SU-DHL-6 (cell line): ENCODE data around the gene TRIM59.
A peak's percentile ranks its signal among the peaks of the same experiment; 100 is the strongest.

ENCODE experiments used
- H2AFZ ChIP-seq: fragments of 200-600 bp; sonication (generic); 2 replicates; pipeline ENCODE4 v1.6.1; 2014; ENCODE audit warnings: low read depth, mild to moderate bottlenecking, moderate library complexity, mixed read lengths, antibody characterized with exemption, low read length; ENCODE audit not compliant: severe bottlenecking
- H3F3A ChIP-seq: fragments of 200-600 bp; shearing (Covaris generic); 2 replicates; pipeline ENCODE4 v1.6.0; 2016; ENCODE audit warnings: antibody characterized with exemption, mild to moderate bottlenecking; ENCODE audit not compliant: insufficient read depth
- H3K27ac ChIP-seq: fragments of 200-600 bp; sonication (generic); 2 replicates; pipeline ENCODE4 v1.5.1; 2016; ENCODE audit warnings: low read depth, mild to moderate bottlenecking, low read length, moderate library complexity, mixed read lengths
- H3K27me3 ChIP-seq: fragments of 200-600 bp; sonication (generic), shearing (Covaris generic); 2 replicates; pipeline ENCODE4 v1.6.0; 2014; ENCODE audit warnings: mild to moderate bottlenecking, low read length
- H3K36me3 ChIP-seq: fragments of 200-600 bp; sonication (generic); 2 replicates; pipeline ENCODE4 v1.6.1; 2014; ENCODE audit warnings: mild to moderate bottlenecking, low read length, mixed read lengths
- H3K4me2 ChIP-seq: fragments of 300-600, 200-600 bp; shearing (Covaris generic), sonication (generic); 2 replicates; pipeline ENCODE4 v1.6.0; 2014; ENCODE audit warnings: low read length, low read depth, mild to moderate bottlenecking; ENCODE audit not compliant: poor library complexity, severe bottlenecking
- H3K4me3 ChIP-seq: fragments of 200-600 bp; sonication (generic); 2 replicates; pipeline ENCODE4 v1.5.1; 2014; ENCODE audit warnings: antibody characterized with exemption, low read length, mild to moderate bottlenecking, mixed read lengths; ENCODE audit not compliant: insufficient read depth, poor library complexity, severe bottlenecking
- H3K79me2 ChIP-seq: fragments of 200-600 bp; sonication (generic); 2 replicates; pipeline ENCODE4 v1.6.1; 2014; ENCODE audit warnings: mild to moderate bottlenecking, low read length, moderate library complexity; ENCODE audit not compliant: insufficient read depth
- H3K9ac ChIP-seq: fragments of 200-600 bp; sonication (generic); 2 replicates; pipeline ENCODE4 v1.7.0; 2014; ENCODE audit warnings: mild to moderate bottlenecking, low read length
- H3K9me2 ChIP-seq: fragments of 200-600 bp; sonication (generic); replicated peaks from 2 replicates; pipeline ENCODE4 v1.6.1; 2014; ENCODE audit warnings: low read length; ENCODE audit not compliant: insufficient read depth
- H3K9me3 ChIP-seq: fragments of 200-600 bp; sonication (generic); 2 replicates; pipeline ENCODE4 v1.6.1; 2014; ENCODE audit warnings: low read length, mixed read lengths; ENCODE audit not compliant: insufficient read depth
- H4K20me1 ChIP-seq: fragments of 200-600 bp; sonication (generic); 2 replicates; pipeline ENCODE4 v1.6.1; 2014; ENCODE audit warnings: low read depth, mild to moderate bottlenecking, antibody characterized with exemption, low read length, moderate library complexity, mixed read lengths
- EZH2phosphoT487 ChIP-seq: fragments of 200-600 bp; sonication (generic), shearing (Covaris generic); conservative IDR thresholded peaks from 2 replicates; pipeline ENCODE4 v1.6.1; 2018; ENCODE audit warnings: mild to moderate bottlenecking, antibody characterized with exemption, low read length, moderate library complexity, mixed read lengths
- TF ChIP-seq, protein P1 (sequence below): fragments of 200-600 bp; sonication (generic); IDR thresholded peaks from one replicate; pipeline ENCODE4 v1.5.1; 2017; ENCODE audit warnings: antibody characterized with exemption, mild to moderate bottlenecking, low read length, moderate library complexity; ENCODE audit not compliant: insufficient read depth, poor library complexity, severe bottlenecking

The TRIM59 gene

DNA sequence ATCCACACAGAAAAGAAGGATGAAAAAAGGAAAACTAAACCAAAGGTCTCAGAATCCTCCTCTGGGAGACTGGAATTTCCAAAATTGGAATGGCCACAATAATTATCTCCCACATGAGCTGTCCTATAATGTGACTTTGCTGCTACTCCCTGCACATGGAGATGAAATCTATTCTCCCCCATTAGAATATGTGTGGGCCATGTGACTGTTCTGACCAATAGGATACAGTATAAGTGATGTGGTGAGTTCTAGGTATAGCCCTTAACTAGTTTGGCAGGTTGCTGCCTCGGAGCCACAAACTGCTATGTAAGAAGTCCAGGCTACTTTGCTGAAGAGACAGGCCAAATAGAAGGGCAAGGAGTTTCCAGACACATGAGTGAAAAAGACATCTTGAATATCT lies 5.2 kb downstream of the TRIM59 start:
- Histone ChIP-seq H4K20me1 (peaks cover 3% of the 10 kb centered on the region; the same call in 1 of the 2 replicates), H3K79me2 (peaks cover 100% of the 10 kb centered on the region), H3K9me2 (no peaks in the 10 kb centered on the region), H3K9me3 (no peaks in the 10 kb centered on the region), H3K27ac (0 out of 2 replicates have a peak overlapping the region, but pooled peaks have one; percentile 11), H2AFZ (no peak overlapping the region), H3K4me2 (peak overlapping the region; percentile 7), H3K27me3 (no peaks in the 10 kb centered on the region), H3K9ac (no peak overlapping the region), H3F3A (peaks cover 35% of the 10 kb centered on the region), H3K4me3 (no peak overlapping the region), H3K36me3 (peaks cover 45% of the 10 kb centered on the region)
- TF ChIP-seq, protein P1, sequence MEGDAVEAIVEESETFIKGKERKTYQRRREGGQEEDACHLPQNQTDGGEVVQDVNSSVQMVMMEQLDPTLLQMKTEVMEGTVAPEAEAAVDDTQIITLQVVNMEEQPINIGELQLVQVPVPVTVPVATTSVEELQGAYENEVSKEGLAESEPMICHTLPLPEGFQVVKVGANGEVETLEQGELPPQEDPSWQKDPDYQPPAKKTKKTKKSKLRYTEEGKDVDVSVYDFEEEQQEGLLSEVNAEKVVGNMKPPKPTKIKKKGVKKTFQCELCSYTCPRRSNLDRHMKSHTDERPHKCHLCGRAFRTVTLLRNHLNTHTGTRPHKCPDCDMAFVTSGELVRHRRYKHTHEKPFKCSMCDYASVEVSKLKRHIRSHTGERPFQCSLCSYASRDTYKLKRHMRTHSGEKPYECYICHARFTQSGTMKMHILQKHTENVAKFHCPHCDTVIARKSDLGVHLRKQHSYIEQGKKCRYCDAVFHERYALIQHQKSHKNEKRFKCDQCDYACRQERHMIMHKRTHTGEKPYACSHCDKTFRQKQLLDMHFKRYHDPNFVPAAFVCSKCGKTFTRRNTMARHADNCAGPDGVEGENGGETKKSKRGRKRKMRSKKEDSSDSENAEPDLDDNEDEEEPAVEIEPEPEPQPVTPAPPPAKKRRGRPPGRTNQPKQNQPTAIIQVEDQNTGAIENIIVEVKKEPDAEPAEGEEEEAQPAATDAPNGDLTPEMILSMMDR, result no peak
- TF ChIP-seq EZH2phosphoT487, result no peak

DNA sequence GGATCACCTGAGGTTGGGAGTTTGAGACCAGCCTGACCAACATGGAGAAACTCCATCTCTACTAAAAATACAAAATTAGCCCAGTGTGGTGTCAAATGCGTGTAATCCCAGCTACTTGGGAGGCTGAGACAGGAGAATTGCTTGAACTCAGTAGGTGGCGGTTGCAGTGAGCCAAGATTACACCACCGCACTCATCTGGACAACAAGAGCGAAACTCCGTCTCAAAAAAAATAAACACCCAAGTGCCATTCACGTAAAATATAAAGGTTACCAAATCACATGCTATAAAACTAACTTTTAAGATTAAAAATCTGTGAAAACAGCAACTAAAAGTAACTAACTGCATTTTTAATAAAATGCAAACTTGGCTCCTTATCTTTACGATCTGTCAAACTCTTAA lies 8.9 kb downstream of the TRIM59 start:
- peaks cover 10% of the 10 kb centered on the region; the same call in 1 of the 2 replicates for H4K20me1 ChIP-seq
- no peak overlapping the region for H3K4me2 ChIP-seq
- H3F3A ChIP-seq, result peaks cover 61% of the 10 kb centered on the region
- no peak overlapping the region for H2AFZ ChIP-seq
- no peaks in the 10 kb centered on the region for H3K27me3 ChIP-seq
- no peak overlapping the region for H3K27ac ChIP-seq
- no peaks in the 10 kb centered on the region for H3K9me2 ChIP-seq
- peaks cover 92% of the 10 kb centered on the region for H3K79me2 ChIP-seq
- no peak for TF ChIP-seq EZH2phosphoT487
- TF ChIP-seq, protein P1, result no peak
- H3K36me3 ChIP-seq, result peaks cover 47% of the 10 kb centered on the region
- H3K4me3 ChIP-seq, result no peak overlapping the region
- no peaks in the 10 kb centered on the region for H3K9me3 ChIP-seq
- no peak overlapping the region for H3K9ac ChIP-seq

DNA sequence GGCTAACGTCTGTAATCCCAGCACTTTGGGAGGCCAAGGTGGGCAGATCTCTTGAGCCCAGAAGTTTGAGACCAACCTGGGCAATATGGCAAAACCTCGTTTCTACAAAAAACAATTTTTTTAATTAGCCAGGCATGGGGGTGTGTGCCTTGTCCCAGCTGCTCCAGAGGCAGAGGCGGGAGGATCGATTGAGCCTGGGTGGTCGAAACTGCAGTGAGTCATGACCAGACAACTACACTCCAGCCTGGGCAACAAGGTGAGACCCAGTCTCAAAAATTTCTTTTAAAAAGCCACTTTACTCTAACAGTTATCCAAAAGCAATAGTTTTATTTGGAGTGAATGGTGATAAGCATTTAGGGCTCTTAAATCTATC lies 12.5 kb downstream of the TRIM59 start:
- no peaks in the 10 kb centered on the region for H3K9me2 ChIP-seq
- no peak overlapping the region for H3K9ac ChIP-seq
- H3K9me3 ChIP-seq, result no peaks in the 10 kb centered on the region
- TF ChIP-seq, protein P1, result no peak
- no peak for TF ChIP-seq EZH2phosphoT487
- peaks cover 88% of the 10 kb centered on the region for H3K79me2 ChIP-seq
- peaks cover 34% of the 10 kb centered on the region for H4K20me1 ChIP-seq
- H3K36me3 ChIP-seq, result peaks cover 67% of the 10 kb centered on the region
- no peak overlapping the region for H3K27ac ChIP-seq
- no peak overlapping the region for H2AFZ ChIP-seq
- no peaks in the 10 kb centered on the region for H3K27me3 ChIP-seq
- peaks cover 81% of the 10 kb centered on the region for H3F3A ChIP-seq
- no peak overlapping the region for H3K4me2 ChIP-seq
- no peak overlapping the region for H3K4me3 ChIP-seq
